Calu3 (cell line): ENCODE results near the gene ABCC6. TPM values are rescaled to one million over a fixed set of nuclear protein-coding genes. Genes with fewer than 3 reads are reported as not detected.

ENCODE experiments used
- BruUV-seq: library from RNA; stranded (reverse); fragments of 400-500 nt; replicated peaks from 2 replicates; lab custom pipeline; 2021; lab: Mats Ljungman, UMichigan
- CTCF ChIA-PET: fragments of 300-600 bp; sonication (Branson Sonifier 250); formaldehyde crosslinking; loops from one replicate; lab custom pipeline; 2022; ENCODE audit warnings: antibody characterized with exemption; lab: Charles Lee
- DNase-seq: peaks from one replicate; pipeline ENCODE4 v3.0.0; 2022
- H3K27ac Mint-ChIP-seq: one replicate; pipeline ENCODE4 v1.8.0; 2022; ENCODE audit warnings: mixed read lengths; ENCODE audit not compliant: unreplicated experiment
- H3K27me3 Mint-ChIP-seq: one replicate; pipeline ENCODE4 v1.8.0; 2022; ENCODE audit warnings: mixed read lengths; ENCODE audit not compliant: unreplicated experiment
- H3K36me3 Mint-ChIP-seq: one replicate; pipeline ENCODE4 v1.8.0; 2022; ENCODE audit warnings: mild to moderate bottlenecking, moderate library complexity, mixed read lengths; ENCODE audit not compliant: insufficient read depth, unreplicated experiment
- H3K4me1 Mint-ChIP-seq: one replicate; pipeline ENCODE4 v1.8.0; 2022; ENCODE audit warnings: mild to moderate bottlenecking, low read depth, mixed read lengths; ENCODE audit not compliant: unreplicated experiment
- H3K4me3 Mint-ChIP-seq: one replicate; pipeline ENCODE4 v1.8.0; 2022; ENCODE audit warnings: mild to moderate bottlenecking, low read depth, moderate library complexity, mixed read lengths; ENCODE audit not compliant: unreplicated experiment
- H3K9me3 Mint-ChIP-seq: one replicate; pipeline ENCODE4 v1.8.0; 2022; ENCODE audit warnings: low read depth, mixed read lengths; ENCODE audit not compliant: unreplicated experiment
- intact Hi-C: fragments of 100-400 bp; cut with micrococcal nuclease; formaldehyde crosslinking; loops from one replicate; pipeline ENCODE4 v1.10.0; 2022; ENCODE audit not compliant: unreplicated experiment
- total RNA-seq: library from RNA; stranded (reverse); gene quantifications from 2 replicates; pipeline ENCODE4 v1.2.3, GENCODE V29; 2022
- TF ChIP-seq, protein P1 (sequence below): fragments of 200-600 bp; IDR thresholded peaks from one replicate; pipeline ENCODE4 v1.8.0; 2022; ENCODE audit warnings: antibody characterized with exemption; ENCODE audit not compliant: unreplicated experiment

ABCC6 gene
- total RNA-seq, 1 experiment from 2014 or later, result 3.7 TPM

DNA sequence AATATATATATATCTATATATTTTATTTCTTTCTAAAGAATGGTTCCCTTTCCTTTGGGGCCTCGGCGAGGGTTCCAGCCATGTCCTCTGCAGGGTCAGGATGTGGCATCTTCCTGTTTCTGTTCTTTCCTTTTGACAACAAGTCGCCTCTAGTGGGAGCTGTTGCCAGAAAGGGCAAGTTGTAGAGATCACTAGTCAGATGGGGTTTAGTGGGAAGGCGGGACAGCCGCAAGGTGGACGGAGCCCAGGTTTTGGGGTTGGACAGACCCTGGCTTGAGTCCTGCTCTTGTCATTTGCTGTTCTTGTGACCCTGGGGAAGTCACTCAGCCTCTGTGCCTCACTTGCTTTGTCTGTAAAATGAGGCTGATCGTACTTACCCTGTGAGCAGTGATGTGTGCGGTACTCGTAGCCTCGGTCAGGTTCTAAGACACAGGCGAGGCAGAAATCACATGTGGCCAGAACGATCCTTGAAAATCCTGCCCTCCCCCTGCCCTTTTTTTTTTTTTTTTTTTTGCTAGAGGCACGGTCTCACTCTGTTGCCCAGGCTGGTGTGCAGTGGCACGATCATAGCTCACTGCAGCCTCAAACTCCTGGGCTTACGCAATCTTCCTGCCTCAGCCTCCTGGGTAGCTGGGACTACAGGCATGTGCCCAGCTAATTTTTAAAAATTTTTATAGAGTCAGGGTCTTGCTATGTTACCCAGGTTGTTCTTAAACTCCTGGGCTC is 80.1 kb downstream of the ABCC6 start:
- CTCF ChIA-PET, result interaction anchor here (0.5 to 1.5 kb wide), 5 partner anchors 8 to 688 kb away, joined by 3 to 7 read pairs (median 4); no protein-coding TSS in a partner anchor
- H3K9me3 Mint-ChIP-seq, result no peaks in the 10 kb centered on the region
- no peak overlapping the region for H3K4me3 Mint-ChIP-seq
- TF ChIP-seq, protein P1, sequence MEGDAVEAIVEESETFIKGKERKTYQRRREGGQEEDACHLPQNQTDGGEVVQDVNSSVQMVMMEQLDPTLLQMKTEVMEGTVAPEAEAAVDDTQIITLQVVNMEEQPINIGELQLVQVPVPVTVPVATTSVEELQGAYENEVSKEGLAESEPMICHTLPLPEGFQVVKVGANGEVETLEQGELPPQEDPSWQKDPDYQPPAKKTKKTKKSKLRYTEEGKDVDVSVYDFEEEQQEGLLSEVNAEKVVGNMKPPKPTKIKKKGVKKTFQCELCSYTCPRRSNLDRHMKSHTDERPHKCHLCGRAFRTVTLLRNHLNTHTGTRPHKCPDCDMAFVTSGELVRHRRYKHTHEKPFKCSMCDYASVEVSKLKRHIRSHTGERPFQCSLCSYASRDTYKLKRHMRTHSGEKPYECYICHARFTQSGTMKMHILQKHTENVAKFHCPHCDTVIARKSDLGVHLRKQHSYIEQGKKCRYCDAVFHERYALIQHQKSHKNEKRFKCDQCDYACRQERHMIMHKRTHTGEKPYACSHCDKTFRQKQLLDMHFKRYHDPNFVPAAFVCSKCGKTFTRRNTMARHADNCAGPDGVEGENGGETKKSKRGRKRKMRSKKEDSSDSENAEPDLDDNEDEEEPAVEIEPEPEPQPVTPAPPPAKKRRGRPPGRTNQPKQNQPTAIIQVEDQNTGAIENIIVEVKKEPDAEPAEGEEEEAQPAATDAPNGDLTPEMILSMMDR, result peak; percentile 17
- H3K27me3 Mint-ChIP-seq, result no peaks in the 10 kb centered on the region
- peak; percentile 14 for DNase-seq
- H3K4me1 Mint-ChIP-seq, result no peaks in the 10 kb centered on the region
- H3K36me3 Mint-ChIP-seq, result peaks cover 33% of the 10 kb centered on the region
- no TSS peak for BruUV-seq
- no peak overlapping the region for H3K27ac Mint-ChIP-seq
- intact Hi-C loops, result no loop called here

DNA sequence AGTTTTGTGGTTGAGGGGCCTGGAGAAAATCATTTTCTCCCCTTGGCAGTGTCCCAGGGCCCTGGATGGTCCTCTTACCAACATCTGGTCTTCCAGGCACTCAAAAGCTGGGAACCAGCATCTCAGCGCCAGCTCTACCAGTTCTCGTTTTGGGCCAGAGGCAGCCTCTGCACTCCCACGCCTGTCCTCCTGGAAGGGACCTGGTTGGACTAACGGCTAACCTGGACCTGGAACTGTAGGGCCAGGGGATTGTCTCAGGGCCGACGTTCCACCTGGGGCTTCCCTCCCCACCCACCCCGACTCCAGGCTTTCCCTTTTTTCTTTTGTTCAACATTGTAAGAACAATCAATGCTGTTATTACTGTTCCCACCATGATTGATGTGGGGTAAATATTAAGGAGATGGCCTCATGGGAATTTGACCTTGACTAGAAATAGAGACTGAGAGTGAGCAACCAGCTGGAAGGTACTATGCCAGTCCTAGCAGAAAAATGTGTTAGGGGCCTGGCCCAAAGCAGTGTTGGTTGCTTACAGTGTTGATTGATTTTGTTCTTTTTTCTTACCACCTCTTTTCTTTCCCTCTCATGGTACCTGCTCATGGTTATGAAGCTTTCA is 81.4 kb downstream of the ABCC6 start:
- H3K27me3 Mint-ChIP-seq, result no peaks in the 10 kb centered on the region
- TF ChIP-seq, protein P1, result no peak
- DNase-seq, result no peak
- H3K4me3 Mint-ChIP-seq, result no peak overlapping the region
- no TSS peak for BruUV-seq
- no peaks in the 10 kb centered on the region for H3K4me1 Mint-ChIP-seq
- H3K36me3 Mint-ChIP-seq, result peaks cover 39% of the 10 kb centered on the region
- H3K27ac Mint-ChIP-seq, result no peak overlapping the region
- CTCF ChIA-PET, result interaction anchor here (0.7 kb wide), 1 partner anchor 23 kb away, joined by 3 read pairs; no protein-coding TSS in a partner anchor
- H3K9me3 Mint-ChIP-seq, result no peaks in the 10 kb centered on the region
- intact Hi-C loops, result no loop called here

GRCh38 chr16:16141141-16141540 is 82.2 kb downstream of the ABCC6 start:
- TF ChIP-seq, protein P1, result no peak

GRCh38 chr16:16140537-16140936 is 82.8 kb downstream of the ABCC6 start:
- H3K4me3 Mint-ChIP-seq, result no peak overlapping the region
- H3K27me3 Mint-ChIP-seq, result no peaks in the 10 kb centered on the region
- no TSS peak for BruUV-seq
- TF ChIP-seq, protein P1, result no peak
- H3K9me3 Mint-ChIP-seq, result no peaks in the 10 kb centered on the region
- no peak overlapping the region for H3K27ac Mint-ChIP-seq
- H3K4me1 Mint-ChIP-seq, result no peaks in the 10 kb centered on the region
- intact Hi-C loops, result no loop called here
- H3K36me3 Mint-ChIP-seq, result peaks cover 49% of the 10 kb centered on the region
- no peak for DNase-seq
- CTCF ChIA-PET, result no interaction called here

More at GRCh38 chr16:16141141-16141540, 82.2 kb downstream of the ABCC6 start:
- CTCF ChIA-PET, result no interaction called here
- Mint-ChIP-seq H3K9me3 (no peaks in the 10 kb centered on the region), H3K36me3 (peaks cover 47% of the 10 kb centered on the region), H3K4me1 (no peaks in the 10 kb centered on the region), H3K27ac (no peak overlapping the region), H3K4me3 (no peak overlapping the region), H3K27me3 (no peaks in the 10 kb centered on the region)
- intact Hi-C loops, result no loop called here
- no peak for DNase-seq
- no TSS peak for BruUV-seq
